ENCODE measurements around the gene GNB3.
A peak's percentile ranks its signal among the peaks of the same experiment; 100 is the strongest.
"Not testable (repeated sequence)": the region's sequence is repeated elsewhere in the genome, so short reads cannot be mapped to it uniquely, and the experiment has no call there.

GNB3 gene

GRCh38 chr12:6863586-6864321 is 23.0 kb downstream of the GNB3 start:
- DNase-seq = peak; percentile 23

- not testable (repeated sequence) for DNase-seq
Measured at GRCh38 chr12:6865307-6865706, 24.6 kb downstream of the GNB3 start.

- DNase-seq = no peak
Measured at GRCh38 chr12:6866163-6866919, 25.6 kb downstream of the GNB3 start.

- no peak for DNase-seq
Measured at GRCh38 chr12:6866920-6867412, 26.2 kb downstream of the GNB3 start.

DNA sequence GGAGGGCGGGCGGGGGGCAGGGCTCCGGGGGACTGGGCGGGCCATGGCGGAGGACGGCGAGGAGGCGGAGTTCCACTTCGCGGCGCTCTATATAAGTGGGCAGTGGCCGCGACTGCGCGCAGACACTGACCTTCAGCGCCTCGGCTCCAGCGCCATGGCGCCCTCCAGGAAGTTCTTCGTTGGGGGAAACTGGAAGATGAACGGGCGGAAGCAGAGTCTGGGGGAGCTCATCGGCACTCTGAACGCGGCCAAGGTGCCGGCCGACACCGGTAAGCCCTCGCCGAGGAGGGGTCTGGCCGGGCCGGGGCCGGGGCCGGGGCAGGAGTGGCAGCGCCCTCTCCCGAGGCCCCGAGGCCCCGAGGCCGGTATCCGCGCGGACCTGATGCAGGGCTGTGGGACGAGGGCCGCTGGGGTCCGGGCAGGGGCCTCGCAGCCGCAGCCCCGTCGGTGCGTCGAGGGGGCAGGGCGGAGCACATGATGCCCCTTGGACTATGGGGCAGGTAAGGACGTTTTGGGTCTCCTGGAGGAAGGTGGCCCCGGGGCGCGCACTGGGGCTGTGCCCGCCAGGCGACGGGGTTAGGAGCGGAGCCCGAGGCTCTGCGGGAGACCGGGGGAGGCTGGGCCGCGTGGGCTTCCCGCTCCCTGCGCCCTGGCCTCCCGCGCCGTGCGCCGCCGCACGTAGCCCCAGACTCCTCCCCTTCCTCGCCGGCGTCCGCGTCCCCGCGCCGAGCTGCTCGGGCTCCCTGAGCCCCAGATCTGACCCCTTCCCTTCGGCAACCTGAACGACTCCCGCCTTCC is 26.9 kb downstream of the GNB3 start, which contains the start of gene TPI1:
Gene TPI1 (plus strand): TSS at position 119 of the 798 bp plus-strand sequence. CDS start 36 bp downstream, at position 155.
- peak; percentile 79 for DNase-seq

DNA sequence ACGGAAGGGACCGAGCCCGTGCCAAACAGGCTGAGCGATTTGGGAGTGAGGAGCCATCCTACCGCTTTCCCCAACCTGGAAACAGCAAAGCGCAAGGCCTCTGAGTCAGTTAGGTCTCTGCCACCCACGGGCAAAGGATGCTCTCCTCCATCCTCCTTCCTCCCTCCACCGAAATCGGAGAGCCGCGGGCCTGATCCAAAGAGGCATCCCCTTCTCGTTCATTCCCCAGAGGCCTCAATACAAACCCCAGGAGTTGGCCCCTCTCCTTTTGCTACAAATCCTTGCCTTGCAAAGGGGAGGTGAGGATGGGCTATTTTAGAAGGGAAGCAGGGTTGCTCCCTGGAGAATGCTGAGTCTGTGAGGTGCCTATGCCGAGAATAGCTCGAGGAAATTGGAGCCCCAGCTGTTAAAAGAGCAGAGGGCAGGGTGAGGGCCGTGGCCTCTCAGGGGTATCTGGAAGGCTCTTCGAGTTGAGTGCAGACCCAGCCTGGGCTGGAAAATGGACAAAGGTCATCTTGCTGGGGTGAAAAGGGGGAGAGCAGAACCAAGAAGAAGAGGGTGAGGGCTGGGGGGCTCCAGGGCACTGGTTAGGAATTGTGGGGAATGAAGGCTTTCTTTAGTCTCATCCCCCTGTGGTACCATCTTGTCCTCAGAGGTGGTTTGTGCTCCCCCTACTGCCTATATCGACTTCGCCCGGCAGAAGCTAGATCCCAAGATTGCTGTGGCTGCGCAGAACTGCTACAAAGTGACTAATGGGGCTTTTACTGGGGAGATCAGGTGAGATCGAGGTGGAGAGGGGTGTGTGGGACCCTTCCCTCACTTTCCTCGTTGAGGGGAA is 27.7 kb downstream of the GNB3 start:
- peak; percentile 38 for DNase-seq

- DNase-seq = peak; percentile 69
Measured at GRCh38 chr12:6869049-6870021, 28.6 kb downstream of the GNB3 start.

DNA sequence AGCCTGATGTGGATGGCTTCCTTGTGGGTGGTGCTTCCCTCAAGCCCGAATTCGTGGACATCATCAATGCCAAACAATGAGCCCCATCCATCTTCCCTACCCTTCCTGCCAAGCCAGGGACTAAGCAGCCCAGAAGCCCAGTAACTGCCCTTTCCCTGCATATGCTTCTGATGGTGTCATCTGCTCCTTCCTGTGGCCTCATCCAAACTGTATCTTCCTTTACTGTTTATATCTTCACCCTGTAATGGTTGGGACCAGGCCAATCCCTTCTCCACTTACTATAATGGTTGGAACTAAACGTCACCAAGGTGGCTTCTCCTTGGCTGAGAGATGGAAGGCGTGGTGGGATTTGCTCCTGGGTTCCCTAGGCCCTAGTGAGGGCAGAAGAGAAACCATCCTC is 29.6 kb downstream of the GNB3 start:
- DNase-seq = not testable (repeated sequence)

DNA sequence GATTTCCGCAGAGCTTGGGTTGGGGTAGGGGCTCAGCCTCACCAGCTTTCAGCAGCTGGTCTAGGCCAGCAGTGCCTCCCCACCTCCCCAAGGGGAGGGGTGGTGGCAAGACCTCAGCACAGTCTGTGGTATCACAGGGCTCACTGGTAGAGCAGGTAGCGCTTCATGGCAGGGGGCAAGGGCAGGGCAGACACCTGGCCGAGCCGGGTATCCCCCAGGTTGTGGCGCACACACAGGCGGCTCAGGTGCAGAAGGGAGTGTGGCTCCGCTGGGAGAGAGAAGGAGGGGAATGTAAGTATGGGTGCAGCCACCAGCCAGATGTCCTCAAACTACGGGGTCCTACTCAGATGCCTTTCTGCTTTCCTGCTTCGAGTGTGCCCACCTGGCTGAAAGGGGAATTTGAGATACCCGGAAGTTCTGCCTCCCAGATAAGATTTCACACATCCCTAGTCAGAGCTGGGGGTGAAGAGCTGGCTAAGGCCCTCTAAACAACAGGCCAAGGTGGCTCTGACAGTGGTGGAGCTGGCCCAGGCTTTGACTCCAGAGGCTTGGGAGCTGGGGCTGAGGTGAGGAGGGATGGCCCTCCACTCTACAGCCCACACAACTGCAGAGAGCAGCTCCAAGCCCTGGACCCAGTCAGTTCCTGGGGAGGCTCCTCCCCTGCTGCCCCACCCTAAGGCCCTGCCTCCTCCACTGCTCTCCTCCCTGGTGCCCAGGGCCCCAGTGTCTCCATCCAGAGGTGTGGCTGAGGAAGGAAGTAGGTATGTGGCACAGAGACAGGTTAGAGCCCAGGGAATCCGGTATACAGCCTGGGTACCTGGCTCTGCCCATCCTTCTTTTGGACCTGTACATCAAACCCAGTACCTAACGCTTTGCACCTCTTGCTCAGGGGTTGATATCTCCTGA is 30.6 kb downstream of the GNB3 start:
- no peak for DNase-seq

- peak; percentile 73 for DNase-seq
Measured at GRCh38 chr12:6872073-6873048, 31.6 kb downstream of the GNB3 start.

GRCh38 chr12:6873094-6874014 is 32.6 kb downstream of the GNB3 start, which contains the start of gene SPSB2:
Gene SPSB2, minus strand, starts transcription at chr12:6873303. Its CDS starts 402 bp downstream, at chr12:6872901.
- DNase-seq = peak; percentile 93

GRCh38 chr12:6874015-6874368 is 33.3 kb downstream of the GNB3 start:
- not testable (repeated sequence) for DNase-seq

DNA sequence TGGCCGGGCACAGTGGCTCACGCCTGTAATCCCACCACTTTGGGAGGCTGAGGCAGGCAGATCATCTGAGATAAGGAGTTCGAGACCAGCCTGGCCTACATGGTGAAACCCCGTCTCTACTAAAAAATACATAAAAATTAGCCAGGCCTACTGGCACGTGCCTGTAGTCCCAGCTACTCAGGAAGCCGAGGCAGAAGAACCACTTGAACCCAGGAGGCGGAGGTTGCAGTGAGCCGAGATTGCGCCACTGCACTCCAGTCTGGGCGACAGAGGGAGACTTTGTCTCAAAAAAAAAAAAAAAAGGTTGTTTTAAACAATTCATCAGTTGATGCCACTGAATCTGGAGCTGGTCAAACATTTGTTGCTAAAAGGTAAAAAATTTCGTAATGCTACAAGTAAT is 39.1 kb downstream of the GNB3 start:
- not testable (repeated sequence) for DNase-seq

DNA sequence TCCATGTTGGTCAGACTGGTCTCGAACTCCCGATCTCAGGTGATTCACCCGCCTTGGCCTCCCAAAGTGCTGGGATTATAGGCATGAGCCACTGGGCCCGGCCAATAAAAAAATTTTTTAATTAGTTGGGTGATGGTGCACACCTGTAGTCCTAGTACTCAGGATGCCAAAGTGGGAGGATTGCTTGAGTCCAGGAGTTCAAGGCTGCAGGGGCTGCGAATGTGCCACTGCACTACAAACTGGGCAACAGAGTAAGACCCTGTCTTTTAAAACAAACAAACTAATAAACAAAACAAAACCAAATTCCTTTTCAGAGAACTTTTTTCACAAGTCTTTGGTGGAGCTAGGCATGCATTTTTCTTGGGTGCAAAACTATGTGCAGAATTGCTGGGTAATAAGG is 42.5 kb downstream of the GNB3 start:
- no peak for DNase-seq

DNA sequence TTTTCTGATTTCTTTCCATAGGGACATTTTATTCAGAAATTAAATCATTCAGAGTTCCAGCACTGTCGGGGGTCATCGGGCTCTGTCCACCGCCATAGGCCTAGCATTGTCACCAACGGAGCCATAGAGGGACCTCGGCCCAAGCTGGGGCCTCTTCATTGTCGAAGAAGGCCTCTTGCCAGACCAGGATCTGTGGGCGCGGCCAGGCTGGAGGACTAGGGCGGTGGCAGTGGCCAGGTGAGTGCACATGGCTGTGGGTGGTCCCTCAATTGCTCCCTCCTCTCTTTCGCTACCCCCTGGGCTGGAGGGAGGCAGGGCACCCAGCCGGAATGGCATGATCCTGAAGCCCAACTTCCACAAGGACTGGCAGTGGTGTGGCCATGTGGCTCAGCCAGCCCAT is 43.0 kb downstream of the GNB3 start:
- DNase-seq = no peak

GRCh38 chr12:6884539-6884938 is 43.8 kb downstream of the GNB3 start:
- DNase-seq = no peak
